Measurements from ENCODE around the gene N4BP2L1.

Gene N4BP2L1

GRCh38 chr13:32448972-32449371 is 21.0 kb upstream of the N4BP2L1 start:
- TF ChIP-seq, protein P1, sequence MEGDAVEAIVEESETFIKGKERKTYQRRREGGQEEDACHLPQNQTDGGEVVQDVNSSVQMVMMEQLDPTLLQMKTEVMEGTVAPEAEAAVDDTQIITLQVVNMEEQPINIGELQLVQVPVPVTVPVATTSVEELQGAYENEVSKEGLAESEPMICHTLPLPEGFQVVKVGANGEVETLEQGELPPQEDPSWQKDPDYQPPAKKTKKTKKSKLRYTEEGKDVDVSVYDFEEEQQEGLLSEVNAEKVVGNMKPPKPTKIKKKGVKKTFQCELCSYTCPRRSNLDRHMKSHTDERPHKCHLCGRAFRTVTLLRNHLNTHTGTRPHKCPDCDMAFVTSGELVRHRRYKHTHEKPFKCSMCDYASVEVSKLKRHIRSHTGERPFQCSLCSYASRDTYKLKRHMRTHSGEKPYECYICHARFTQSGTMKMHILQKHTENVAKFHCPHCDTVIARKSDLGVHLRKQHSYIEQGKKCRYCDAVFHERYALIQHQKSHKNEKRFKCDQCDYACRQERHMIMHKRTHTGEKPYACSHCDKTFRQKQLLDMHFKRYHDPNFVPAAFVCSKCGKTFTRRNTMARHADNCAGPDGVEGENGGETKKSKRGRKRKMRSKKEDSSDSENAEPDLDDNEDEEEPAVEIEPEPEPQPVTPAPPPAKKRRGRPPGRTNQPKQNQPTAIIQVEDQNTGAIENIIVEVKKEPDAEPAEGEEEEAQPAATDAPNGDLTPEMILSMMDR (conservative IDR thresholded peaks at IDR 0.05; ENCODE audit: low read depth, low read length) = no peak
- DNase-seq (ENCODE audit: low read depth) = no peak
- H3K4me3 ChIP-seq (ENCODE audit: low read length) = no peak overlapping the region

DNA sequence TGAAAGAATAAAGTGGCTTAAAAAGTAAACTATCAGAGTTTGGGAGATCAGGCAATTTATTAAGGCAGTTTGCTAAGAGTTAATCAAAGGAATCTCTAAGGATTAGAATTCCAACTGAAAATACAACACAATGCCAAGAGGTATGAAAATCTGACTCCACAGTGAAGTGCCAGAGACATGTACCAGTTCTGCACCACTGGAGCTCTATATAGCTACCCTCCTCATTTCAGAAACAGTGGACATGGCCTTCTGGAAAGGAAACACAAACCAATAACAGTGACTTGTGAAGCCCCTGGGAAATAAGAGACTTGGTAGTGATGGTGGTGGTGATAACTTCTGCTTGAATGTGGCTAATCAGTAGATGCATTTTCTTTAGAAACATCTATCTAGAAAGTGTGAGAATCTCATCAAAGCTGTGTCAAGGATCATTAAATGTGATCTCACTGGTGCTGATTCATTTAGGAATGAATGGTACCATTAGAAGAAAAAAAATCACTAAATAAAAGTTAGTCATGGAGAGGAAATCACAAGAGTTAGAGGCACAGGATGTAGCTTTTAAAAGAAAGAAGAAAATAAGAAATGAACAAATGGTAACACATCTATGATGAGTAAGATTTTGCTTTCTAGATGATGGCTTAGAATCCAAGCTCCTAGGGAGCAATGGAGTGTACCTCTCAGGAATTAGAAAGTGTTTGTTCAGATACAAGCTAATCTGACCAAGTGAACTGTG is 20.1 kb upstream of the N4BP2L1 start:
- TF ChIP-seq, protein P1 (conservative IDR thresholded peaks at IDR 0.05; ENCODE audit: low read depth, low read length) = no peak
- H3K4me3 ChIP-seq (ENCODE audit: low read length) = no peak overlapping the region
- DNase-seq (ENCODE audit: low read depth) = no peak

DNA sequence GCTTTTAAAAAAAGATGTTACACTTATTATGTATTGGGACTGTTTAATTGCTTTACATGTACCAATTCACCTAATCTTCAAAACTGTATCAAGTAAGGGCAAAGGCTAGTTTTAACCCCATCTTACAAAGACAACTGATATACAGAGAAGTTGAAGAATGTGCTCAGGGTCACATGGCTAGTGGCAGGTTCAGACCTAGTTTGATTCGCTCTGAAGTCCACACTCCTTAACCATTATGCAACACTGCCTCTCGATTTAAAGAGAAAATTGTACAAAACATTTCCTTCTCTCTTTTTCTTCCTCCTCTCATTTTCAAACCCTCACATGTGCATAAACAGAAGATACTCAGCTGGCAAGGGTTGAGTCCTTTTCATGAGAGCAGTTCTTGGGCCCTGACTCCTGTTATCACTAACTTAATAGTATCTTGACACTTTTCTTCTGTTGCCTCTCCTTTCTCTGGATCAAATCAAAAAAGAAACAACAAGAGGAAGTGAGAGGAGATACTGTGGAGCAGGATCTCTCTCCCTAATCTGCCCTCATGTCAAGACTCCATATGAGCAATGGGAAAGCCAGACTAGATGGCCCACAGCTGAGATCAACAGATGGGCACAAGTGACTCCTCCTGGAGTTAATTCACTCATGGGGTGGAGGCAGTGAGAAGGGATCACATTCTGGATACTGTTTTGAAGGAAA is 19.0 kb upstream of the N4BP2L1 start:
- TF ChIP-seq, protein P1 (conservative IDR thresholded peaks at IDR 0.05; ENCODE audit: low read depth, low read length) = no peak
- DNase-seq (ENCODE audit: low read depth) = no peak
- H3K4me3 ChIP-seq (ENCODE audit: low read length) = no peak overlapping the region

DNA sequence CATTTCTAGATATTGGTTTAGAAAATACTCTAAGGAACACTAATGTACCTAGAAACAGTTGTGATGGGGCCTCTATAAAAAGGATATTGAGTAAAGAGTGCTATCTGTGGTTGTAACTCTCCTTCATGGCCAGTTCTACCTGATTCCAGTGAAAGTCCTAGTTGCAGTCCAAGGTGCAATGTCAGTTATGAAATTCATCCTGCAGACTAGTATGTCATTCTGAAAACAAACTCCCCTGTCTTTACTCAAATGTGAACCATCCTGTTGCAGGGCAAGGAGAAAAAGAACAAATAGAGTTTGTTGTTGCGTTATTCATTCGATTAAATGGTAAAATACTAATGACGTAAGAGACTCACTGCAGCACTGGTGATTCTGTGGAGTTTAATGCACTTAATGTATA is 18.3 kb upstream of the N4BP2L1 start:
- no peak for DNase-seq (ENCODE audit: low read depth)
- TF ChIP-seq, protein P1 (conservative IDR thresholded peaks at IDR 0.05; ENCODE audit: low read depth, low read length) = no peak
- no peak overlapping the region for H3K4me3 ChIP-seq (ENCODE audit: low read length)

- TF ChIP-seq, protein P1 (conservative IDR thresholded peaks at IDR 0.05; ENCODE audit: low read depth, low read length) = no peak
- H3K4me3 ChIP-seq (ENCODE audit: low read length) = no peak overlapping the region
- DNase-seq (ENCODE audit: low read depth) = no peak
These were observed 17.5 kb upstream of the N4BP2L1 start for GRCh38 chr13:32445461-32445860.

DNA sequence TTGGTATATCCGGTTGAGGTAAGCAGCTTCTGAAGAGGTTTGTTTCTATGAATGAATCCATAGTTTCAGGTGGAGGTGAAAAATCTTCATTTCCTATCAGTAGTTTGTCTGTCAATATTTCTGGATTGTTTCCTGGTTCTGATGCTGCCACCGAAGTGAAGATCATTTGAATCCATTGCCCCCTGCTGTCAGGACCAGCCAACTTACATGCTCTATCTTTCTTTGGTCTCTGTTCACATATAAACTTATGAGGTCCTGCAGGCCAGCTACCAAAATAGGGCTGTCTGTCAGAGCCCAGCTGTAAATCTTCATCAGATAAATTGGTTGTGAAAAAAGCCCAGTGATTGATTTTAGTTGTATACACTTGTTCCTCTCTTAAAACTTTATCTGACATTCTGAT is 15.2 kb upstream of the N4BP2L1 start:
- no peak overlapping the region for H3K4me3 ChIP-seq (ENCODE audit: low read length)
- TF ChIP-seq, protein P1 (conservative IDR thresholded peaks at IDR 0.05; ENCODE audit: low read depth, low read length) = peak; percentile 37
- DNase-seq (ENCODE audit: low read depth) = no peak

DNA sequence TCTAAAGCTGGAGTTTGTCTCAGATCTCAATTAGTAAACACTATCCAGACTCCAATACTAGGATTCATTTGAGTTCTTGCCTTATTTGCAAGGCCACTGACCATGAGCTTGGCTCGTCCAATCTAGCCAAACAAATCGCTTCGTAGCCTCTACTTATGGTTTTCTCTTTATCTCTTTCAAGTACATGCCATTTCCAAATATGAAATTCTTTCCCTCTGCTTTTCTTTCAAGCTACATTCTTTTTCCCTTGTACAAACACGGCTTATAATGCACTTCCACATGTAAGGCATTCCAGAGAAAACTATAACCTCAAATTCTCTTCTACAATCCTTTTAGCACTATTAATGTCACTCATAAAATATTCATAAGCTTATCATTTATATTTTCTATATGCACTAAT is 10.9 kb upstream of the N4BP2L1 start:
- no peak overlapping the region for H3K4me3 ChIP-seq (ENCODE audit: low read length)
- DNase-seq (ENCODE audit: low read depth) = no peak
- TF ChIP-seq, protein P1 (conservative IDR thresholded peaks at IDR 0.05; ENCODE audit: low read depth, low read length) = no peak
